HL-60 (cell line): ENCODE results near the gene RGCC.

Experiments used
- DNase-seq, 2 experiments: peaks; one replicate each; pipeline ENCODE4 v3.0.0-alpha.2; 2010 to 2020; ENCODE audit warnings: low read depth in 1 of 2, low spot score in 1 of 2
- H3K27ac ChIP-seq: fragments of 250-450 bp; sonication (Bioruptor Pico); replicated peaks from 2 replicates; pipeline ENCODE4 v1.5.1; 2020; ENCODE audit warnings: mild to moderate bottlenecking, moderate library complexity
- H3K27me3 ChIP-seq: fragments of 250-450 bp; sonication (Bioruptor Pico); 2 replicates; pipeline ENCODE4 v1.5.1; 2021; ENCODE audit warnings: mild to moderate bottlenecking, moderate library complexity; ENCODE audit not compliant: insufficient read depth, poor library complexity, severe bottlenecking
- H3K4me3 ChIP-seq: replicated peaks from 2 replicates; pipeline ENCODE4 v1.5.1; 2011; ENCODE audit warnings: mild to moderate bottlenecking, control low read depth, low read length; ENCODE audit not compliant: insufficient read depth
- GABPA ChIP-seq: IDR thresholded peaks from 2 replicates; pipeline ENCODE4 v1.6.1; 2012; ENCODE audit warnings: low read depth
- POLR2AphosphoS5 ChIP-seq: IDR thresholded peaks from 2 replicates; pipeline ENCODE4 v1.6.1; 2012; ENCODE audit warnings: low read depth
- SPI1 ChIP-seq: IDR thresholded peaks from 2 replicates; pipeline ENCODE4 v1.6.1; 2012; ENCODE audit warnings: low read depth, mild to moderate bottlenecking, borderline replicate concordance
- TF ChIP-seq, protein P1 (sequence below): IDR thresholded peaks from one replicate; pipeline ENCODE4 v1.5.1; 2011; ENCODE audit warnings: low read length, control low read depth, inconsistent platforms; ENCODE audit not compliant: insufficient read depth
- TF ChIP-seq, protein P2 (sequence below): IDR thresholded peaks from 2 replicates; pipeline ENCODE4 v1.6.1; 2012; ENCODE audit warnings: low read depth; ENCODE audit not compliant: insufficient replicate concordance

The RGCC gene

DNA sequence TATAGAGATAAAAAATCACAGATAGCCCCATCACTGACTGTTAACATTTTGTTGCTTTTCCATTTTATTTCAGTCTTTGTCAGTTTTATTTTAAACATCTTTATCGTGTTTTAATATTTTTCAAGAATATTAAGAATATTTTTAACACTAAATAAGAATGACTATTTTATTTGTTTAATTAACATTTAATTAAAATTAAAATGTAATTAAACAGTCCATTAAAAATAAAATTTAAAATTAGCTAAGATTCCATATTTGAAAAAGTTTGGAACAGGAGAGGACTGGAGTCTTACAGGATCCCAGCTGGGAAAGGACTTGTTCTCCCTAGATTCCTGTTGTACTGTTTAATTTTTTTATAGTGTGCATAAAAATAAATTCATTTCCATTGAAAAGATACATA lies 54.5 kb downstream of the RGCC start:
- TF ChIP-seq GABPA, result no peak
- TF ChIP-seq, protein P1, sequence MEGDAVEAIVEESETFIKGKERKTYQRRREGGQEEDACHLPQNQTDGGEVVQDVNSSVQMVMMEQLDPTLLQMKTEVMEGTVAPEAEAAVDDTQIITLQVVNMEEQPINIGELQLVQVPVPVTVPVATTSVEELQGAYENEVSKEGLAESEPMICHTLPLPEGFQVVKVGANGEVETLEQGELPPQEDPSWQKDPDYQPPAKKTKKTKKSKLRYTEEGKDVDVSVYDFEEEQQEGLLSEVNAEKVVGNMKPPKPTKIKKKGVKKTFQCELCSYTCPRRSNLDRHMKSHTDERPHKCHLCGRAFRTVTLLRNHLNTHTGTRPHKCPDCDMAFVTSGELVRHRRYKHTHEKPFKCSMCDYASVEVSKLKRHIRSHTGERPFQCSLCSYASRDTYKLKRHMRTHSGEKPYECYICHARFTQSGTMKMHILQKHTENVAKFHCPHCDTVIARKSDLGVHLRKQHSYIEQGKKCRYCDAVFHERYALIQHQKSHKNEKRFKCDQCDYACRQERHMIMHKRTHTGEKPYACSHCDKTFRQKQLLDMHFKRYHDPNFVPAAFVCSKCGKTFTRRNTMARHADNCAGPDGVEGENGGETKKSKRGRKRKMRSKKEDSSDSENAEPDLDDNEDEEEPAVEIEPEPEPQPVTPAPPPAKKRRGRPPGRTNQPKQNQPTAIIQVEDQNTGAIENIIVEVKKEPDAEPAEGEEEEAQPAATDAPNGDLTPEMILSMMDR, result no peak
- TF ChIP-seq, protein P2, sequence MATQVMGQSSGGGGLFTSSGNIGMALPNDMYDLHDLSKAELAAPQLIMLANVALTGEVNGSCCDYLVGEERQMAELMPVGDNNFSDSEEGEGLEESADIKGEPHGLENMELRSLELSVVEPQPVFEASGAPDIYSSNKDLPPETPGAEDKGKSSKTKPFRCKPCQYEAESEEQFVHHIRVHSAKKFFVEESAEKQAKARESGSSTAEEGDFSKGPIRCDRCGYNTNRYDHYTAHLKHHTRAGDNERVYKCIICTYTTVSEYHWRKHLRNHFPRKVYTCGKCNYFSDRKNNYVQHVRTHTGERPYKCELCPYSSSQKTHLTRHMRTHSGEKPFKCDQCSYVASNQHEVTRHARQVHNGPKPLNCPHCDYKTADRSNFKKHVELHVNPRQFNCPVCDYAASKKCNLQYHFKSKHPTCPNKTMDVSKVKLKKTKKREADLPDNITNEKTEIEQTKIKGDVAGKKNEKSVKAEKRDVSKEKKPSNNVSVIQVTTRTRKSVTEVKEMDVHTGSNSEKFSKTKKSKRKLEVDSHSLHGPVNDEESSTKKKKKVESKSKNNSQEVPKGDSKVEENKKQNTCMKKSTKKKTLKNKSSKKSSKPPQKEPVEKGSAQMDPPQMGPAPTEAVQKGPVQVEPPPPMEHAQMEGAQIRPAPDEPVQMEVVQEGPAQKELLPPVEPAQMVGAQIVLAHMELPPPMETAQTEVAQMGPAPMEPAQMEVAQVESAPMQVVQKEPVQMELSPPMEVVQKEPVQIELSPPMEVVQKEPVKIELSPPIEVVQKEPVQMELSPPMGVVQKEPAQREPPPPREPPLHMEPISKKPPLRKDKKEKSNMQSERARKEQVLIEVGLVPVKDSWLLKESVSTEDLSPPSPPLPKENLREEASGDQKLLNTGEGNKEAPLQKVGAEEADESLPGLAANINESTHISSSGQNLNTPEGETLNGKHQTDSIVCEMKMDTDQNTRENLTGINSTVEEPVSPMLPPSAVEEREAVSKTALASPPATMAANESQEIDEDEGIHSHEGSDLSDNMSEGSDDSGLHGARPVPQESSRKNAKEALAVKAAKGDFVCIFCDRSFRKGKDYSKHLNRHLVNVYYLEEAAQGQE, result no peak
- no peak overlapping the region for H3K4me3 ChIP-seq
- DNase-seq, result no peak
- H3K27me3 ChIP-seq, result no peaks in the 10 kb centered on the region
- H3K27ac ChIP-seq, result no peak overlapping the region

DNA sequence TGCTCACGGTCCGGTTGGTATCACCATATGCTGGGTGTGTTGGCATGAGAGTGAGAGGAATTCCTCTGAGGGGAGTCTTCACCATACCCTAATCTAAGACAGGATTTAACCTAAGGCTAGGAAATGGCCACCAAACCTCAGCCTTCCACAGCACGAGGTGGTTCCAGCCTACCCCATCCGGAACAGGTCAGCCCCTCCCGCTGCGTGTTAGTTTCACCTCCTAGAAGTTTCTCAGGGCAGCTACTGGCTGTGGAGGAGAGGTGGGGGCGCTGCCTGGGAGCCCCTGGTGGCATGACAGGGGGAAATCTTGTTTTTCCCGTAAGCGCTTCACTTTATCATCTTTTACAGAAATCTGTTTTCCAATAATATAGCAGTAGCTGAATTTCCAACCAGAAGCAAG lies 55.1 kb downstream of the RGCC start:
- no peak for DNase-seq
- Histone ChIP-seq H3K27me3 (no peaks in the 10 kb centered on the region), H3K4me3 (no peak overlapping the region), H3K27ac (no peak overlapping the region)
- TF ChIP-seq GABPA (no peak), POLR2AphosphoS5 (no peak), SPI1 (no peak)

DNA sequence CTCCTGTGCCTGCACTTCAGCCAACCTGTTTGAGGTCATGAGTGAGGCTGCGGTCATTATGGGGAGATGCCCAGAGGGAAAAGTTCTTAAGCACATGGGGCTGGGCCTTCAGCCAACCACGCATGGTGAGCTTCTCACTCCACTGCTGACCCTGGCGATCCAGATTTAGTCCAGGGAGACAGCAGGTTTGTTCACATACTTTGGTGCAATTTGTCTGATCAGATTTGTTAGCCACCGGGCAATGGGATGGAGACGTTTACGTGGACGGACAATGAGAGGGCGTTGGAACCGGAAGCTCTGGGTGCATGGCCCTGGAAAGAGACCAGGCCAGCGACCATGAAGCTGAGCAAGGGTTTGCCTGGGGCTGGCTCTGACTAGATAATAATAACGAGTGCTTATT lies 56.2 kb downstream of the RGCC start:
- TF ChIP-seq, protein P1, result no peak
- TF ChIP-seq, protein P2, result no peak
- TF ChIP-seq SPI1 (no peak), GABPA (no peak), POLR2AphosphoS5 (no peak)
- no peak for DNase-seq
- Histone ChIP-seq H3K27ac (no peak overlapping the region), H3K4me3 (no peak overlapping the region), H3K27me3 (no peaks in the 10 kb centered on the region)

DNA sequence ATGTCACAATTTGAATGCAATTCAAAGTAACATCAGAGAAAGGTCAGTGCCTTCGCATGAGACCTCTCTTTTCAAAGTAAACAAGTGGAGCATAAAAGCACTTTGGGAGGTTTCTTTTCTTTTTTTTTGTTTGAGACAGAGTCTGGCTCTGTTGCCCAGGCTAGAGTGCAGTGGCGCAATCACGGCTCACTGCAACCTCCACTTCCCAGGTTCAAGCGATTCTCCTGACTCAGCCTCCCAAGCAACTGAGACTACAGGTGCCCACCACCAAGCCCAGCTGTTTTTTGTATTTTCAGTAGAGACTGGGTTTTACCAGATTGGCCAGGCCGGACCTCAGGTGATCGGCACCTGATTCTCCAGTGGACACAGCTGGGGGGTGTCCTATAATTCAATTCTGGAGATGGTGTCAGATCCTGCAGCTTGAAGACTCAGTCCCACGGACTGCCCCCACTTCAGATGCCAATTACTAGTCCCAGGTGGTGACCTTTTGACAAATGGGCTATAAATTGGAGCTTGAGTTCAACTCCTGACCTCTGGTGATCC lies 57.6 kb downstream of the RGCC start:
- no peaks in the 10 kb centered on the region for H3K27me3 ChIP-seq
- DNase-seq, result no peak
- no peak for TF ChIP-seq GABPA
- no peak for TF ChIP-seq SPI1
- TF ChIP-seq POLR2AphosphoS5, result no peak
- TF ChIP-seq, protein P2, result no peak
- TF ChIP-seq, protein P1, result no peak
- H3K27ac ChIP-seq, result no peak overlapping the region
- H3K4me3 ChIP-seq, result no peak overlapping the region
